Suprapubic skin (tissue), 3 donors: Measurements from ENCODE around the gene PNPLA1.

Source experiments
- POLR2A ChIP-seq, 2 donors: fragments of 450-650 bp; IDR thresholded peaks; one replicate each; pipeline ENCODE4 v1.6.1; 2017; ENCODE audit warnings: antibody characterized with exemption in 2 of 2, mild to moderate bottlenecking in 2 of 2, moderate library complexity in 2 of 2
- TF ChIP-seq, protein P1 (sequence below), 2 donors: fragments of 200-600 bp in 1 of 2; fragments of 450-650 bp in 1 of 2; sonication (generic) in 1 of 2; IDR thresholded peaks; one replicate each; pipeline ENCODE4 v1.5.1; 2016 to 2019; ENCODE audit warnings: antibody characterized with exemption in 2 of 2, mild to moderate bottlenecking in 1 of 2, moderate library complexity in 1 of 2

DNA sequence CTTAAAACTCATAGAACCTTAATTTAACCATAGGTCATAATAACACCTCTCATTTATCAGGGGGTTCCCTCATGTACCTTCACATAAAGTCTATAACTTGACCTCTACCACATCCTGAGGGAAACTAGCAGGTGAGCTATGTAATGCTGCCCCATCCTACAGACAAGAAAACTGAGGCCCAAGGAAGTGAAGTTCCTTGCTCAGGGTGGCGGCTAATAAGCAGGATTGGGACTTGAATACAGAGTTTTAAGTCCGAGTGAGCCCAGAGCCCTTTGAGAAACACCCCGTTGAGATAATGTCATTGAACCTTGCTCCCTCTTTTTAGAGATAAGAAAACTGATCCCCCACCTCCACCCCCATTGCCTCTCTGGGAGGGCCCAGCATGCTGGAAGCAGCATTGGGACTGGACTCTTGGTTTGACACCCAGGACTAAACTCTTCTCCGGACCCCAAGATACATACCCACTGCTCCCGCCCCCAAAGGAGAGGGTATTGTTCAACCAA, 66.4 kb downstream of the PNPLA1 start:
- TF ChIP-seq, protein P1, sequence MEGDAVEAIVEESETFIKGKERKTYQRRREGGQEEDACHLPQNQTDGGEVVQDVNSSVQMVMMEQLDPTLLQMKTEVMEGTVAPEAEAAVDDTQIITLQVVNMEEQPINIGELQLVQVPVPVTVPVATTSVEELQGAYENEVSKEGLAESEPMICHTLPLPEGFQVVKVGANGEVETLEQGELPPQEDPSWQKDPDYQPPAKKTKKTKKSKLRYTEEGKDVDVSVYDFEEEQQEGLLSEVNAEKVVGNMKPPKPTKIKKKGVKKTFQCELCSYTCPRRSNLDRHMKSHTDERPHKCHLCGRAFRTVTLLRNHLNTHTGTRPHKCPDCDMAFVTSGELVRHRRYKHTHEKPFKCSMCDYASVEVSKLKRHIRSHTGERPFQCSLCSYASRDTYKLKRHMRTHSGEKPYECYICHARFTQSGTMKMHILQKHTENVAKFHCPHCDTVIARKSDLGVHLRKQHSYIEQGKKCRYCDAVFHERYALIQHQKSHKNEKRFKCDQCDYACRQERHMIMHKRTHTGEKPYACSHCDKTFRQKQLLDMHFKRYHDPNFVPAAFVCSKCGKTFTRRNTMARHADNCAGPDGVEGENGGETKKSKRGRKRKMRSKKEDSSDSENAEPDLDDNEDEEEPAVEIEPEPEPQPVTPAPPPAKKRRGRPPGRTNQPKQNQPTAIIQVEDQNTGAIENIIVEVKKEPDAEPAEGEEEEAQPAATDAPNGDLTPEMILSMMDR (IDR thresholded peaks at IDR 0.05): no peak
- TF ChIP-seq POLR2A (IDR thresholded peaks at IDR 0.05): no peak
